ENCODE data around the gene FLNB. TPM values are rescaled to one million over a fixed set of nuclear protein-coding genes. Genes with fewer than 3 reads are reported as not detected.

The FLNB gene
- total RNA-seq, 1 experiment from 2014 or later: 83.4 TPM

DNA sequence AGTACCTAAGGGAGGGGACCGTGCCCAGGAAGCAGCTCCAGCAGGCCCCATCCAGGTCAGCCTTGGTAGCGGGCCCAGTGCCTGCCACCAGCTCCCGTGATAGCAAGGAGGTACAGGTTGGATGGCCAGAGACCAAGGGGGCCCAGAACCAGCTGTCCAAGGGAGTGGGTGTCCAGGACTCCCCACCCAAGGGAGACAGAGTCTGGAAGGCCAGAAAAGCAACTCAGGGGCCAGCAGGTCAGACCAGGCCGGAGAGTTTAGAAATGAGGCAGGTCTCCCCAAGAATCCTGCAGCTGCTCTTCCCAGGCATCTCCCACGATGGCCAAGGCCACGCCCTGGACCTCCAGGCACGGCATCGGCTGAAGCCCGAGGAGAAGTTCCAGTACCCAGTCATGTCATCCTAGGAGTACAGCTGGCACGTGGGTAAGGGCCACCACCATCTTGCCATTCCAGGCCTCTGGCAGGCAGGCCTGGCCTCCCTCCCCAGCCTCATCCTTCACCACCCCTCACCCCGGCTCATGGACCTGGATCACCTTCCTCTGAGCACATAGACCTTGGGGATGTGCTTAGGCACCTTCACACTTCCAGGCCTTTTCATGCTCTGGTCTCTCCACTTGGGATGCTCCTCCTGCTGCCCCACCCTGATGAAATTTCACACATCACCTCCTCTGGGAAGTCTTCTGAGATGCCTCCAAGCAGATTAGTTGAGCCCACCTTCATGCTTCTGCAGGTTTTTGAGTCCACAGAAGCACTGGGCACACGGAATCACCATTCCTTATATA, 172.1 kb downstream of the FLNB start:
- WGBS (ENCODE audit: extremely low coverage, insufficient read length, low lambda C conversion rate): no CpG with 5 or more reads among the region's 12 CpGs
- no peak overlapping the region for H2AK5ac ChIP-seq (ENCODE audit: insufficient read length, low read length)
- no peak overlapping the region for H2BK15ac ChIP-seq (ENCODE audit: low read depth, low read length)
- no peak overlapping the region for H4K8ac ChIP-seq (replicated peaks; ENCODE audit: insufficient read length, low read depth, low read length)
- H3K27ac Mint-ChIP-seq: no peak overlapping the region
- no peak overlapping the region for H3K27ac ChIP-seq (ENCODE audit: insufficient read length, low read depth, low read length)
- no peaks in the 10 kb centered on the region for H3K27me3 ChIP-seq (ENCODE audit: insufficient read depth, low read length)
- H4K91ac ChIP-seq (ENCODE audit: insufficient read length, low read depth, low read length): no peak overlapping the region
- no peak overlapping the region for H4K5ac ChIP-seq (ENCODE audit: insufficient read length, low read depth, low read length)
- no peak overlapping the region for H3K14ac ChIP-seq (ENCODE audit: insufficient read depth, low read length)
- peaks cover 1% of the 10 kb centered on the region; the same call in 1 of the 2 replicates for H3K4me1 ChIP-seq (ENCODE audit: insufficient read depth, low read length)
- no peak overlapping the region for H3K23ac ChIP-seq (ENCODE audit: insufficient read length, low read depth, low read length)
- H3K9me3 ChIP-seq (ENCODE audit: control insufficient read depth, low read depth, low read length): no peaks in the 10 kb centered on the region
- peaks cover 4% of the 10 kb centered on the region for H3K23me2 ChIP-seq (ENCODE audit: insufficient read length, low read depth, low read length, poor library complexity, severe bottlenecking)
- H3K79me1 ChIP-seq (ENCODE audit: insufficient read depth, low read depth, low read length, poor library complexity, severe bottlenecking): no peaks in the 10 kb centered on the region
- H3K27me3 Mint-ChIP-seq (ENCODE audit: low read depth): peaks cover 23% of the 10 kb centered on the region
- H4K20me1 ChIP-seq (ENCODE audit: control insufficient read depth, insufficient read depth, insufficient read length): peaks cover 5% of the 10 kb centered on the region
- H2BK5ac ChIP-seq (ENCODE audit: insufficient read length, low read length): no peak overlapping the region
- H2BK12ac ChIP-seq (ENCODE audit: insufficient read length, low read depth, low read length): no peak overlapping the region
- H3K4me3 Mint-ChIP-seq: peak overlapping the region in 1 of 2 experiments; percentile 6; a peak in 1 of 5 replicates
- no peak for TF ChIP-seq CTCF (conservative IDR thresholded peaks at IDR 0.05)
- no peaks in the 10 kb centered on the region for H3K9me3 Mint-ChIP-seq
- no peak overlapping the region for H3K4ac ChIP-seq (ENCODE audit: low read depth, low read length)
- no peak overlapping the region for H3K9ac ChIP-seq (ENCODE audit: extremely low read depth, insufficient read length, low read length)
- no peak overlapping the region for H2BK120ac ChIP-seq (ENCODE audit: low read depth, low read length, poor library complexity, severe bottlenecking)
- peaks cover 6 to 15% of the 10 kb centered on the region in 2 experiments for H3K4me1 Mint-ChIP-seq
- H3K36me3 Mint-ChIP-seq (ENCODE audit: insufficient read depth in 1 of 3, low read depth in 3 of 3): no peaks in the 10 kb centered on the region
- no peak overlapping the region for H2AFZ ChIP-seq (ENCODE audit: low read length)
- no peaks in the 10 kb centered on the region for H3K79me2 ChIP-seq (ENCODE audit: insufficient read depth, low read length)
- H3K4me2 ChIP-seq (ENCODE audit: insufficient read depth, insufficient read length, low read length): no peak overlapping the region
- no peak overlapping the region for H3K56ac ChIP-seq (ENCODE audit: insufficient read length, low read depth, low read length)
- H3T11ph ChIP-seq (ENCODE audit: low read length): no peak overlapping the region
- H2BK20ac ChIP-seq (ENCODE audit: low read depth, low read length, poor library complexity, severe bottlenecking): no peak overlapping the region
- no peak overlapping the region for H3K18ac ChIP-seq (ENCODE audit: insufficient read length, low read depth, low read length)
- no peak for DNase-seq

Measured in H9 (cell line).